K562 (cell line): ENCODE data around the gene SEC14L1. TPM values are rescaled to one million over a fixed set of nuclear protein-coding genes. Genes with fewer than 3 reads are reported as not detected.
A peak's percentile ranks its signal among the peaks of the same experiment; 100 is the strongest.

Experiments
- ATAC-seq: fragments of 200-7000 bp; cut with Tn5 transposase; 3 replicates; pipeline ENCODE4 v1.9.1; 2020; ENCODE audit warnings: moderate library complexity
- BruUV-seq: library from RNA; stranded (reverse); fragments of 400-500 nt; replicated peaks from 2 replicates; lab custom pipeline; 2021; lab: Mats Ljungman, UMichigan
- CTCF ChIA-PET: fragments of 300-600 bp; formaldehyde crosslinking; extraction: SDS; loops from one replicate; lab custom pipeline; 2021; ENCODE audit warnings: low intra/inter-chr PET ratio; lab: Yijun Ruan, JAX
- POLR2A ChIA-PET: fragments of 300-600, 350-650 bp; sonication (Branson Sonifier 250); formaldehyde crosslinking; extraction: SDS; loops from one replicate; lab custom pipeline; 2021; ENCODE audit warnings: antibody characterized with exemption, inconsistent platforms; lab: Yijun Ruan, JAX
- DNase-seq, 4 experiments: peaks; one replicate each; pipeline versions ENCODE4 v3.0.0 to v3.0.0-alpha.2; 2011 to 2018; ENCODE audit warnings: low spot score in 3 of 4, mixed read lengths in 3 of 4; ENCODE audit errors: extremely low read depth in 1 of 4
- FAIRE-seq: peaks from 2 replicates; lab custom pipeline; 2011; peaks lifted over from hg19 to GRCh38; lab: Jason Lieb, UNC
- H2AFZ ChIP-seq: 2 replicates; pipeline ENCODE4 v1.6.0; 2011; ENCODE audit warnings: low read depth, low read length, control low read depth, inconsistent platforms
- H3K27ac ChIP-seq: fragments of 200-600 bp; 3 replicates; pipeline ENCODE4 v1.8.0; 2011; ENCODE audit warnings: low read depth, mild to moderate bottlenecking, control low read depth, inconsistent platforms, low read length, moderate library complexity, mixed read lengths; ENCODE audit errors: extremely low read depth
- H3K27me3 ChIP-seq, 2 experiments: fragments of 300-600 bp in 1 of 2; 2 replicates in 1 of 2; 3 replicates in 1 of 2; pipeline versions ENCODE4 v1.6.0 to v1.8.0; 2011; ENCODE audit warnings: inconsistent platforms in 2 of 2, low read length in 2 of 2, mild to moderate bottlenecking in 1 of 2, mixed read lengths in 1 of 2, moderate library complexity in 1 of 2; ENCODE audit not compliant: control insufficient read depth in 2 of 2, insufficient read depth in 2 of 2
- H3K36me3 ChIP-seq: fragments of 300-600 bp; 3 replicates; pipeline ENCODE4 v1.8.0; 2011; ENCODE audit warnings: mild to moderate bottlenecking, low read length, inconsistent platforms; ENCODE audit not compliant: control insufficient read depth, insufficient read depth
- H3K4me1 ChIP-seq, 2 experiments: fragments of 200-600 bp in 1 of 2; replicated peaks in 1 of 2; 2 replicates in 1 of 2; 3 replicates in 1 of 2; pipeline versions ENCODE4 v1.5.1 to v1.8.0; 2011; ENCODE audit warnings: inconsistent platforms in 2 of 2, low read length in 2 of 2, mild to moderate bottlenecking in 1 of 2, mixed read lengths in 1 of 2, moderate library complexity in 1 of 2; ENCODE audit not compliant: control insufficient read depth in 2 of 2, insufficient read depth in 2 of 2
- H3K4me2 ChIP-seq: 2 replicates; pipeline ENCODE4 v1.6.1; 2011; ENCODE audit warnings: low read length, control low read depth, inconsistent platforms, mixed read lengths; ENCODE audit not compliant: insufficient read depth
- H3K4me3 ChIP-seq: fragments of 200-600 bp; sonication (generic), shearing (Covaris generic); 2 replicates; pipeline ENCODE4 v1.5.1; 2016; ENCODE audit warnings: control low read depth, inconsistent platforms
- H3K79me2 ChIP-seq: fragments of 200-600 bp; 3 replicates; pipeline ENCODE4 v1.8.0; 2011; ENCODE audit warnings: low read length, inconsistent platforms; ENCODE audit not compliant: control insufficient read depth, insufficient read depth
- H3K9ac ChIP-seq, 2 experiments: 2 replicates each; pipeline versions ENCODE4 v1.6.0 to v1.6.1; 2011; ENCODE audit warnings: low read depth in 2 of 2, low read length in 2 of 2, control low read depth in 1 of 2, inconsistent platforms in 1 of 2, mild to moderate bottlenecking in 1 of 2, mixed read lengths in 1 of 2; ENCODE audit not compliant: insufficient read depth in 1 of 2
- H3K9me1 ChIP-seq: one replicate; pipeline ENCODE4 v1.6.0; 2011; ENCODE audit warnings: inconsistent platforms, mild to moderate bottlenecking, low read length, moderate library complexity; ENCODE audit not compliant: control insufficient read depth, insufficient read depth
- H3K9me3 ChIP-seq: replicated peaks from 2 replicates; pipeline ENCODE4 v1.5.1; 2011; ENCODE audit warnings: low read depth, low read length, inconsistent platforms; ENCODE audit not compliant: control insufficient read depth, insufficient read depth
- H4K20me1 ChIP-seq: replicated peaks from 2 replicates; pipeline ENCODE4 v1.6.1; 2011; ENCODE audit warnings: low read length, inconsistent platforms, mixed read lengths; ENCODE audit not compliant: control insufficient read depth, insufficient read depth
- BACH1 ChIP-seq: fragments of 200-800 bp; sonication (Bioruptor generic); IDR thresholded peaks from 2 replicates; pipeline ENCODE4 v1.6.1; 2016; ENCODE audit warnings: missing genetic modification characterization, missing compliant biosample characterization
- CREBBP ChIP-seq: IDR thresholded peaks from one replicate; pipeline ENCODE4 v1.6.1; 2012; ENCODE audit warnings: low read depth, mild to moderate bottlenecking, control low read depth, inconsistent platforms, low read length
- EHMT2 ChIP-seq: fragments of 450-650 bp; IDR thresholded peaks from 2 replicates; pipeline ENCODE4 v1.6.1; 2018; ENCODE audit warnings: antibody characterized with exemption
- NR3C1 ChIP-seq: sonication (generic); formaldehyde crosslinking; IDR thresholded peaks from 2 replicates; pipeline ENCODE4 v1.8.1; 2022; ENCODE audit warnings: missing genetic modification reagents
- SRSF7 ChIP-seq: fragments of 200-400 bp; formaldehyde crosslinking; optimal IDR thresholded peaks from 2 replicates; pipeline ENCODE3; 2017; ENCODE audit warnings: mild to moderate bottlenecking, low read depth, low read length
- TAF1 ChIP-seq: IDR thresholded peaks from 2 replicates; pipeline ENCODE4 v1.6.1; 2011; ENCODE audit warnings: mild to moderate bottlenecking, low read length, moderate library complexity; ENCODE audit not compliant: insufficient read depth, control insufficient read depth, severe bottlenecking; ENCODE audit errors: extremely low read depth
- THAP7 ChIP-seq: fragments of 250-450 bp; sonication (Bioruptor Pico); IDR thresholded peaks from 2 replicates; pipeline ENCODE4 v1.5.0; 2021
- ZBTB2 ChIP-seq: fragments of 450-650 bp; IDR thresholded peaks from 2 replicates; pipeline ENCODE4 v1.6.1; 2016; ENCODE audit warnings: antibody characterized with exemption
- ZNF175 ChIP-seq: fragments of 200-800 bp; sonication (Bioruptor generic); IDR thresholded peaks from 2 replicates; pipeline ENCODE4 v1.6.1; 2016; ENCODE audit warnings: low read depth, mild to moderate bottlenecking, missing genetic modification characterization, missing compliant biosample characterization
- ZNF41 ChIP-seq: fragments of 250-450 bp; sonication (Bioruptor Pico); conservative IDR thresholded peaks from 2 replicates; pipeline ENCODE4 v1.4.0; 2020; ENCODE audit warnings: mild to moderate bottlenecking
- ZSCAN29 ChIP-seq: fragments of 450-650 bp; IDR thresholded peaks from 2 replicates; pipeline ENCODE4 v1.6.1; 2017
- WGBS: fragments of 100-300 bp; shearing (Covaris generic); methylation state at CpG from one replicate; pipeline ENCODE4 v1.1.6; 2016; ENCODE audit warnings: low coverage, mixed read lengths; ENCODE audit not compliant: insufficient coverage; ENCODE audit errors: missing lambda C conversion rate; 5-methylcytosine and 5-hydroxymethylcytosine counted together
- in situ Hi-C: fragments of 300-500 bp; cut with MboI; formaldehyde crosslinking; loops from 4 replicates; pipeline ENCODE4 v1.15.0; 2018; ENCODE audit warnings: inconsistent platforms, mixed read lengths
- intact Hi-C: fragments of 100-400 bp; cut with micrococcal nuclease; formaldehyde crosslinking; loops from 2 replicates; pipeline ENCODE4 v1.14.2; 2022
- polyA plus RNA-seq, 8 experiments: library from polyadenylated mRNA; depleted of rRNA in 4 of 8; stranded (reverse) in 5 of 8; unstranded in 3 of 8; fragments of >200 nt; fragmentation: Nextera tagmentation in 2 of 8; fragmentation: Illumina TruSeq in 1 of 8; extraction: Ambion mirVana in 2 of 8; extraction: Trizol in 1 of 8; gene quantifications; 2 replicates each; pipeline versions ENCODE4 v1.2.1 to v1.2.3, GENCODE V29; 2011 to 2014; ENCODE audit warnings: inconsistent platforms in 1 of 8, missing spikeins in 1 of 8
- total RNA-seq, 7 experiments: library from RNA; depleted of rRNA in 6 of 7; stranded (reverse); fragments of >200 nt in 6 of 7; fragmentation: Illumina TruSeq in 2 of 7; extraction: Trizol in 2 of 7; gene quantifications; 2 replicates each; pipeline versions ENCODE4 v1.2.1 to v1.2.3, GENCODE V29; 2011 to 2021; ENCODE audit warnings: low replicate concordance in 1 of 7
- TF ChIP-seq, protein P1 (sequence below): fragments of 450-650 bp; IDR thresholded peaks from one replicate; pipeline ENCODE4 v1.6.1; 2018; ENCODE audit warnings: mild to moderate bottlenecking, moderate library complexity; ENCODE audit not compliant: partially characterized antibody
- TF ChIP-seq, protein P2 (sequence below): fragments of 250-450 bp; sonication (Bioruptor Pico); IDR thresholded peaks from 2 replicates; pipeline ENCODE4 v1.5.0; 2020; ENCODE audit warnings: mild to moderate bottlenecking
- TF ChIP-seq, protein P3 (sequence below): fragments of 450-650 bp; formaldehyde crosslinking; IDR thresholded peaks from 2 replicates; pipeline ENCODE4 v1.4.0; 2020; ENCODE audit warnings: mild to moderate bottlenecking, moderate library complexity

Gene SEC14L1
- total and polyA plus RNA-seq, 9 of the 15 experiments (the other 6 are each of a cell fraction or from before 2014, with no cell fraction given) = 3.1 to 39.7 (median 15.2) TPM

DNA sequence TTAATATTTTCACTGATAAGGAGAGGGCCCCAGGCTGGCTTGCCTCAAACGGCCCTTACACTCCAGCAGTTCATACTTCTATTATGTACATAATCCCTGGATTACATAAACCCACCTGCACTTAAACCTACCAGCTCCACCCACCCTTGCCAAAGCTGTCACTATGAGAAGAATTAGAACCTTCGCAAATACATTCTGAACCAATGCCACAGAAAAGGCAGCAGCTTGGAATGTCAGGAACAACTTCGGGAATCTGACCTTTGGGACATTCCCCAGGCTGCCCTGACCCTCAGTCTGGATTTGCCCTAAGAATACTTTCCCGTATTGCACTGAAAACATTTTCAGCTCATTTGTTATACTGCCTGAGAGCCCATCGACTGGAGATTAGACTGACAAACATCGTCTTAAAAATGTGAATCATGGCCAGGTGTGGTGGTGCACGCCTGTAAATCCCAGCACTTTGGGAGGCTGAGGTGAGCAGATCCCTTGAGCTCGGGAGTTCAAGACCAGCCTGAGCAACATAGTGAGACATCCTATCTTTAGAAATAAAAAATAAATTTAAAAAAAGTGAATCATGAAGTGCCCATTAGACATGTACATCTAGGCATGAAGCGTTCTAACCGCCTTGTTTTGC is 21.0 kb upstream of the SEC14L1 start (continued):
- no peak for TF ChIP-seq SRSF7
- TF ChIP-seq, protein P1, sequence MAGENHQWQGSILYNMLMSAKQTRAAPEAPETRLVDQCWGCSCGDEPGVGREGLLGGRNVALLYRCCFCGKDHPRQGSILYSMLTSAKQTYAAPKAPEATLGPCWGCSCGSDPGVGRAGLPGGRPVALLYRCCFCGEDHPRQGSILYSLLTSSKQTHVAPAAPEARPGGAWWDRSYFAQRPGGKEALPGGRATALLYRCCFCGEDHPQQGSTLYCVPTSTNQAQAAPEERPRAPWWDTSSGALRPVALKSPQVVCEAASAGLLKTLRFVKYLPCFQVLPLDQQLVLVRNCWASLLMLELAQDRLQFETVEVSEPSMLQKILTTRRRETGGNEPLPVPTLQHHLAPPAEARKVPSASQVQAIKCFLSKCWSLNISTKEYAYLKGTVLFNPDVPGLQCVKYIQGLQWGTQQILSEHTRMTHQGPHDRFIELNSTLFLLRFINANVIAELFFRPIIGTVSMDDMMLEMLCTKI = no peak
- no peak for TF ChIP-seq TAF1
- TF ChIP-seq ZNF41 (CRISPR knock-in tag) = no peak

DNA sequence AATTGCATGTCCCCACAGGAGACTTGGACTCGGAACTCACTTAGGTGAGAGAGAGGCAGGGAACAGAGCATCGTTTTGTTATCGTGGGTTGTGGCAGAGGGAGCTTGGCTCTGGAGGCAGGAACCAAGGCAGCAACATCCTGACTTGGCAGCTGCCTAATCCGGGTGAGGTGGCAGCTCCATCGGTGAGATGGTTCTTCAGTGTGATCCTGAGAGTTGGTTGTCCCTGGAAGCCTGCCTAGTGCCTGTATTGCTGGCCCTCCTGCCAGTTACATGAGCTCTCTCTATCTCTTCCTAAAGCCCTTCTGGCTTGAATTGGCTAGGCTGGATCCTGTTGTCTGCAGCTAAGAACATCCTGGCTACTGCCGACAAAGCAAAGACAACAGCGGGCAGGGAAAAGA is 19.9 kb upstream of the SEC14L1 start:
- 89% methylated on average over 7 of the region's 7 CpGs for WGBS
- no peak for FAIRE-seq
- Histone ChIP-seq H2AFZ (peak overlapping the region; percentile 43; the same call in 1 of the 2 replicates), H3K9me3 (no peaks in the 10 kb centered on the region), H3K79me2 (no peaks in the 10 kb centered on the region), H3K4me1 (peaks cover 25 to 35% of the 10 kb centered on the region in 2 experiments), H4K20me1 (no peaks in the 10 kb centered on the region), H3K27ac (peak overlapping the region; percentile 8; the same call in 1 of the 3 replicates), H3K9me1 (no peaks in the 10 kb centered on the region), H3K27me3 (no peaks in the 10 kb centered on the region), H3K9ac (no peak overlapping the region), H3K4me3 (no peak overlapping the region), H3K4me2 (no peak overlapping the region), H3K36me3 (no peaks in the 10 kb centered on the region; the same call in 2 of the 3 replicates)
- POLR2A ChIA-PET = interaction anchor here (0.9 to 1.1 kb wide), 3 partner anchors 13 to 30 kb away, joined by 3 to 4 read pairs (median 3); no protein-coding TSS in a partner anchor
- DNase-seq = no peak
- no TSS peak for BruUV-seq
- intact Hi-C loops = no loop called here
- CTCF ChIA-PET = no interaction called here
- no peak for ATAC-seq
- in situ Hi-C loops = no loop called here
- TF ChIP-seq ZBTB2 = no peak
- no peak for TF ChIP-seq BACH1 (tag)
- TF ChIP-seq ZSCAN29 = no peak
- no peak for TF ChIP-seq EHMT2
- TF ChIP-seq CREBBP = no peak
- no peak for TF ChIP-seq ZNF175 (CRISPR knock-in tag)
- TF ChIP-seq, protein P2, sequence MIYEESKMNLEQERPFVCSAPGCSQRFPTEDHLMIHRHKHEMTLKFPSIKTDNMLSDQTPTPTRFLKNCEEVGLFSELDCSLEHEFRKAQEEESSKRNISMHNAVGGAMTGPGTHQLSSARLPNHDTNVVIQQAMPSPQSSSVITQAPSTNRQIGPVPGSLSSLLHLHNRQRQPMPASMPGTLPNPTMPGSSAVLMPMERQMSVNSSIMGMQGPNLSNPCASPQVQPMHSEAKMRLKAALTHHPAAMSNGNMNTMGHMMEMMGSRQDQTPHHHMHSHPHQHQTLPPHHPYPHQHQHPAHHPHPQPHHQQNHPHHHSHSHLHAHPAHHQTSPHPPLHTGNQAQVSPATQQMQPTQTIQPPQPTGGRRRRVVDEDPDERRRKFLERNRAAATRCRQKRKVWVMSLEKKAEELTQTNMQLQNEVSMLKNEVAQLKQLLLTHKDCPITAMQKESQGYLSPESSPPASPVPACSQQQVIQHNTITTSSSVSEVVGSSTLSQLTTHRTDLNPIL = no peak
- TF ChIP-seq, protein P3, sequence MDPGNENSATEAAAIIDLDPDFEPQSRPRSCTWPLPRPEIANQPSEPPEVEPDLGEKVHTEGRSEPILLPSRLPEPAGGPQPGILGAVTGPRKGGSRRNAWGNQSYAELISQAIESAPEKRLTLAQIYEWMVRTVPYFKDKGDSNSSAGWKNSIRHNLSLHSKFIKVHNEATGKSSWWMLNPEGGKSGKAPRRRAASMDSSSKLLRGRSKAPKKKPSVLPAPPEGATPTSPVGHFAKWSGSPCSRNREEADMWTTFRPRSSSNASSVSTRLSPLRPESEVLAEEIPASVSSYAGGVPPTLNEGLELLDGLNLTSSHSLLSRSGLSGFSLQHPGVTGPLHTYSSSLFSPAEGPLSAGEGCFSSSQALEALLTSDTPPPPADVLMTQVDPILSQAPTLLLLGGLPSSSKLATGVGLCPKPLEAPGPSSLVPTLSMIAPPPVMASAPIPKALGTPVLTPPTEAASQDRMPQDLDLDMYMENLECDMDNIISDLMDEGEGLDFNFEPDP (CRISPR knock-in tag) = no peak
- TF ChIP-seq NR3C1 (CRISPR knock-in tag) = no peak
- no peak for TF ChIP-seq THAP7
- no peak for TF ChIP-seq TAF1
